GM18526 (cell line): ENCODE results near the gene AOPEP.

Experiments used
- POLR2A ChIP-seq: IDR thresholded peaks from 3 replicates; pipeline ENCODE4 v1.6.1; 2011; ENCODE audit not compliant: insufficient read length; ENCODE audit errors: extremely low read depth

AOPEP gene

GRCh38 chr9:95103871-95104580, 377.5 kb downstream of the AOPEP start:
- no peak for TF ChIP-seq POLR2A

DNA sequence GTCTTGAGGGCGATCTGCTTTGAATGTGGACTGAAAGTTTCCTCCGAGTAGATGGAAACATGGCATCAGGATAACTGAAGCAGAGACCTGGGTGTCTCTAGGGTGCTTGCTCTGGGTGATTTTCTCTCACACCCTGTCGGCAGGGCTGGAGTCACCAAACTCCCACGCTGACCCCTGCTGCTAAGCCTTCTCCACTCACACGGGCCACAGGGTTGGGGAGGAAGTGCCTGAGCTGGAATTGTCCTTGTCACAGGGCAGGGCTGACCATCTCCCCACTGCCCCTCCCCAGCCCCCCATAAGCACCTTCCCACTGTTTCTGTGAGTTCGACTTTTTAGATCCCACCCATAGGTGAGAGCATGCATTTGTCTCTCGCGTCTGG, 378.1 kb downstream of the AOPEP start:
- no peak for TF ChIP-seq POLR2A

DNA sequence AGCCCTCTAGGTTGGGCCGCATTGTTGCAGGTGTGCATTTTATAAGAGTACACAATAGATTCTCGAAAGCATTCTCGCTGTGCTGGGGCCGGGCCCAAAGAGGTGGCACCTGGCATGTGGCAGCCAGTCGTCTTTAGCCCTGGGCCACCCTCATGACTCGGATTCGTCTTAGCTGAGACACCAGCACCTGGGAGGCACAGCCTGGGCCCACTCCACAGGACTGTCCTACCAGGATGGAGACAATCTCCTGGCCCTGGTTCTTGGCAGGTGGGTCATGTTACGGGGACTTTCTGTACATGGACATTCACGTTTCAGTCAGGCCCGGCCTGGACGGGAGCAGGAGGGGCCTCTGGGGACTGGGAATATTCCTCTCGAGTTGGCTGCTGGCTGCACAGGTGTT, 378.5 kb downstream of the AOPEP start:
- no peak for TF ChIP-seq POLR2A

- no peak for TF ChIP-seq POLR2A
Measured at GRCh38 chr9:95105519-95106287, 379.2 kb downstream of the AOPEP start.

GRCh38 chr9:95107001-95107749, 380.7 kb downstream of the AOPEP start:
- TF ChIP-seq POLR2A: no peak

GRCh38 chr9:95107976-95108375, 381.5 kb downstream of the AOPEP start:
- TF ChIP-seq POLR2A: no peak

GRCh38 chr9:95108777-95109176, 382.3 kb downstream of the AOPEP start:
- TF ChIP-seq POLR2A: no peak

GRCh38 chr9:95109456-95109855, 383.0 kb downstream of the AOPEP start:
- TF ChIP-seq POLR2A: no peak

- no peak for TF ChIP-seq POLR2A
Measured at GRCh38 chr9:95110921-95111525, 384.5 kb downstream of the AOPEP start.

DNA sequence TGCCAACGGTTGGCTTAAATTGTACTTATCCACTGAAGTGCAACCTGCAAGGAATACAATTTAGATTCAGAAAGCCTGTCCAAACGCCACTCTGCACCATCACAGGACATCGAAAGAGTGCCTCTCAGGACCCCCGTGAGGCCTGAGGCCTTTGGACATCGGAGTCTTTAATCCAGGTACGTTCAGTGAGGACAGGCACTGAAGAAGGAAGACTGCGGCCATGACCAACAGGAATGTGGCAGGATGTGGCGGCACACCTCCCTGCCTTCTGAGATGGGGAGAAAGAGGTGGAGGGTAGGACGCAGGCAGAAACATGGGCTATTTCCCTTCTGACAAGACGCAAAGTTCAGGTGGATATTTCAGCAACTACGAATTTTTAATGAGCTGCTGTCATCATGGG, 385.2 kb downstream of the AOPEP start:
- TF ChIP-seq POLR2A: no peak

GRCh38 chr9:95112436-95113280, 386.2 kb downstream of the AOPEP start:
- TF ChIP-seq POLR2A: no peak

DNA sequence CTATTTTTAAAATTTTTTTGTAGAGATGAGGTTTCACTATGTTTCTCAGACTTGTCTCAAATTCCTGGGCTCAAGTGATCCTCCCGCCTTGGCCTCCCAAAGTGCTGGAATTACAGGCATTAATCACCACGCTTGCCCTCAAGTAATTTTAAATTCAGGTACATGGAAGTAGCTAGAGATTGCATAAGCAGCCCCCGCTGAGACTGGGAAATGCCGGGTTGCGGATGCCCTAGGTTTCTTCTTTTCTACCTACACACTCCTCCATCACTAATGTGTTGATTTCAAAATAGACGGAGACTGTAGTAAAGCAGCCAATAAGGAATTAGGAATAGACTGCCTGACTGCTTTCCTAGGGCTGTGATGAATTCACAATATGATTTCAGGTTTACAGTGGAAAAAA, 388.6 kb downstream of the AOPEP start:
- no peak for TF ChIP-seq POLR2A

DNA sequence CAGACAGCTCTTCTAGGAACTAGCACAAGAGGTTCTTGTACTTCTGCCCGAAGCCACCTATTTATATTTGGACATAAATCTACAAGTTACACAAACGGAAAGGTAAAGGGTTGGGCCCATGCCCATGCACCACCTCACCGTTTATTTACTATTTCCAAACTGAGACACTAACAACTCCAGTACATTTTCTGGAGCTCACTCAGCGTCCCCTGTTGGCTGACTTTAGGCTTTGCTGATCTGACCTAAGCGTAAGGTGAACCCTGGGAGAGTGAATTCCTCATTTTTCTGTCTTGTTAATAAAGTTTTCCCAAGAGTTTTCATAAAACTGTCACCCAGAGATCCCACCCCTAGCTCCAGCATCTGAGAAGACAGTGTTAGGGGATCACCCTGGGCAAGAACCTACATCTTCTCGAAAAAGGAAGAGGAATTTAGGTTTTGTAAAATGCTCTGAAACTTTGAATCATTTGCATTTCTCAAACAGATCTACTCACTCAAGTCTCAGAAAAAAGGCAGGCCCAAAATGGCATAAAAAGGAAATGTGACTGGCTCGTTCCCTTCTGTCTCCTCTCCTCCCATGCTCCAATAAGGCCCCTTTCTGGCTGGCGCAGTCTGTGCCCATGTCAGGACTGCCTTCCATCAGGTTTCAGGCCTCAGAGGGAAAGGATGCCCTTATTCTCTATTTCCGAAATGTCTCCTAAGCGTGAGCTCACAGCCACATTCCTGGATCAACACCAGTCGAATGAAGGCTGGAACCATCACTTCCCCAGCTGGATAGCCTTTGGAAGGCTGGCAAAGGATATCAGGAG, 389.7 kb downstream of the AOPEP start:
- TF ChIP-seq POLR2A: no peak

DNA sequence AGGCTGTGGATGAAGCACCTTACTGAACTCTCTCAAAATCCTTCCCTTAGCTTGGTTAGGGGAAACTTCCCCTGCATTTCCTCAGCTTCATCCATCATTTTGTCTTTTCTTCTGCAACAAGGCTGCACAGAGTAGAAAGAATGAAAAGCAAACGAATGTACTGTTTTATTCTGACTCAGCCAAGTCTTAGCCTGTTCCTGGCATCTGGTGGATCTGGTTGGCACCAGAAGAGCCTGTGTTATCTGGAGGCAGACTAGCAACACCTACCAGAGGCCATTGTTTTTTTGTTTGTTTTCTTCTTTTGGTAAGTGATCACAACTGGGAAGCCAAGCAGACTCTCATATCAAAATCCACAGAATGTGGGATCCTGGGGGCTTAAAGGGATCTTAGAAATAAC, 390.3 kb downstream of the AOPEP start:
- no peak for TF ChIP-seq POLR2A
